Liver (tissue), 3 donors: Measurements from ENCODE around the gene TMEM109.

Experiments
- ATF3 ChIP-seq: IDR thresholded peaks from 2 replicates; pipeline ENCODE4 v1.6.1; 2016; ENCODE audit warnings: antibody characterized with exemption
- CTCF ChIP-seq: fragments of 150-350 bp; IDR thresholded peaks from 2 replicates; pipeline ENCODE4 v1.5.1; 2017; ENCODE audit warnings: improper control_type of control experiment, low read depth, low read length; ENCODE audit not compliant: missing input control
- FOXA2 ChIP-seq: IDR thresholded peaks from 2 replicates; pipeline ENCODE4 v1.6.1; 2016; ENCODE audit warnings: antibody characterized with exemption
- JUND ChIP-seq, 2 donors: IDR thresholded peaks; 2 replicates each; pipeline ENCODE4 v1.6.1; 2016; ENCODE audit warnings: antibody characterized with exemption in 2 of 2
- REST ChIP-seq: IDR thresholded peaks from 2 replicates; pipeline ENCODE4 v1.6.1; 2016; ENCODE audit warnings: antibody characterized with exemption, mild to moderate bottlenecking
- TAF1 ChIP-seq: conservative IDR thresholded peaks from 2 replicates; pipeline ENCODE4 v1.6.1; 2016; ENCODE audit warnings: antibody characterized with exemption, mild to moderate bottlenecking
- YY1 ChIP-seq: IDR thresholded peaks from 2 replicates; pipeline ENCODE4 v1.6.1; 2016; ENCODE audit warnings: antibody characterized with exemption, mild to moderate bottlenecking
- donor health status: healthy.
- donor health status: healthy.

- TF ChIP-seq CTCF (no peak), FOXA2 (no peak), YY1 (no peak), REST (no peak), ATF3 (no peak), JUND (IDR thresholded peaks at IDR 0.05) (no peak), TAF1 (no peak)
Measured at GRCh38 chr11:60905047-60905446, 8.9 kb upstream of the TMEM109 start.
